ENCODE results near the gene SSU72. TPM values are rescaled to one million over a fixed set of nuclear protein-coding genes. Genes with fewer than 3 reads are reported as not detected.
A peak's percentile ranks its signal among the peaks of the same experiment; 100 is the strongest.

SSU72 gene
- total RNA-seq, 1 experiment from 2014 or later = 145 TPM

- BruUV-seq (replicated peaks) = no TSS peak
- POLR2A ChIA-PET (ENCODE audit: unreplicated experiment) = interaction anchor here (0.7 kb wide), 1 partner anchor 339 kb away, joined by 4 read pairs; no protein-coding TSS in a partner anchor
- Histone ChIP-seq H3K36me3 (ENCODE audit: low read depth) (no peaks in the 10 kb centered on the region), H3K9me2 (ENCODE audit: insufficient read depth) (no peaks in the 10 kb centered on the region), H3K4me2 (peak overlapping the region; percentile 96), H3K27me3 (ENCODE audit: insufficient read depth, low read depth) (no peaks in the 10 kb centered on the region), H3K27ac (no peak overlapping the region), H2AFZ (peak overlapping the region; percentile 68), H3K4me1 (replicated peaks; ENCODE audit: insufficient read depth) (peaks cover 21% of the 10 kb centered on the region), H3F3A (ENCODE audit: insufficient read depth, low read depth) (peaks cover 16% of the 10 kb centered on the region; the same call in 1 of the 2 replicates), H3K9me3 (ENCODE audit: insufficient read depth, low read depth) (no peaks in the 10 kb centered on the region), H3K4me3 (peak overlapping the region; percentile 79), H4K20me1 (ENCODE audit: insufficient read depth) (peaks cover 10% of the 10 kb centered on the region), H3K79me2 (ENCODE audit: low read depth) (peaks cover 29% of the 10 kb centered on the region)
- DNase-seq = peak in 1 of 2 experiments; percentile 56
- TF ChIP-seq, protein P1, sequence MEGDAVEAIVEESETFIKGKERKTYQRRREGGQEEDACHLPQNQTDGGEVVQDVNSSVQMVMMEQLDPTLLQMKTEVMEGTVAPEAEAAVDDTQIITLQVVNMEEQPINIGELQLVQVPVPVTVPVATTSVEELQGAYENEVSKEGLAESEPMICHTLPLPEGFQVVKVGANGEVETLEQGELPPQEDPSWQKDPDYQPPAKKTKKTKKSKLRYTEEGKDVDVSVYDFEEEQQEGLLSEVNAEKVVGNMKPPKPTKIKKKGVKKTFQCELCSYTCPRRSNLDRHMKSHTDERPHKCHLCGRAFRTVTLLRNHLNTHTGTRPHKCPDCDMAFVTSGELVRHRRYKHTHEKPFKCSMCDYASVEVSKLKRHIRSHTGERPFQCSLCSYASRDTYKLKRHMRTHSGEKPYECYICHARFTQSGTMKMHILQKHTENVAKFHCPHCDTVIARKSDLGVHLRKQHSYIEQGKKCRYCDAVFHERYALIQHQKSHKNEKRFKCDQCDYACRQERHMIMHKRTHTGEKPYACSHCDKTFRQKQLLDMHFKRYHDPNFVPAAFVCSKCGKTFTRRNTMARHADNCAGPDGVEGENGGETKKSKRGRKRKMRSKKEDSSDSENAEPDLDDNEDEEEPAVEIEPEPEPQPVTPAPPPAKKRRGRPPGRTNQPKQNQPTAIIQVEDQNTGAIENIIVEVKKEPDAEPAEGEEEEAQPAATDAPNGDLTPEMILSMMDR (conservative IDR thresholded peaks at IDR 0.05) = no peak
- no peak for TF ChIP-seq EZH2 (IDR thresholded peaks at IDR 0.05; ENCODE audit: low read depth)
- CTCF ChIA-PET = no interaction called here
- intact Hi-C loops (cut with micrococcal nuclease; ENCODE audit: unreplicated experiment) = no loop called here
These were observed 41.6 kb upstream of the SSU72 start for GRCh38 chr1:1616045-1616790.

- peak within 1 kb of the TSS; percentile 79 for H3K4me3 ChIP-seq
- H3K9me2 ChIP-seq (ENCODE audit: insufficient read depth) = no peaks in the 10 kb centered on the region
- no peaks in the 10 kb centered on the region for H3K27me3 ChIP-seq (ENCODE audit: insufficient read depth, low read depth)
- no TSS peak for BruUV-seq (replicated peaks)
- no peaks in the 10 kb centered on the region for H3K36me3 ChIP-seq (ENCODE audit: low read depth)
- H3F3A ChIP-seq (ENCODE audit: insufficient read depth, low read depth) = peaks cover 16% of the 10 kb centered on the region; the same call in 1 of the 2 replicates
- H3K79me2 ChIP-seq (ENCODE audit: low read depth) = peaks cover 29% of the 10 kb centered on the region
- ChIA-PET POLR2A (ENCODE audit: unreplicated experiment) (interaction anchor here (0.7 kb wide), 1 partner anchor 340 kb away, joined by 4 read pairs; no protein-coding TSS in a partner anchor), CTCF (interaction anchor here (0.6 kb wide), 1 partner anchor 294 kb away, joined by 4 read pairs; no protein-coding TSS in a partner anchor)
- H3K9me3 ChIP-seq (ENCODE audit: insufficient read depth, low read depth) = no peaks in the 10 kb centered on the region
- peaks cover 14% of the 10 kb centered on the region for H4K20me1 ChIP-seq (ENCODE audit: insufficient read depth)
- H3K4me1 ChIP-seq (replicated peaks; ENCODE audit: insufficient read depth) = peaks cover 21% of the 10 kb centered on the region
- intact Hi-C loops (cut with micrococcal nuclease; ENCODE audit: unreplicated experiment) = no loop called here
- peak within 1 kb of the TSS; percentile 96 for H2AFZ ChIP-seq
- TF ChIP-seq EZH2 (IDR thresholded peaks at IDR 0.05; ENCODE audit: low read depth) = no peak
- TF ChIP-seq, protein P1 (conservative IDR thresholded peaks at IDR 0.05) = no peak
- H3K27ac ChIP-seq = peak within 1 kb of the TSS; percentile 90
- peak; percentile 91 to 96 for DNase-seq
- peak within 1 kb of the TSS; percentile 96 for H3K4me2 ChIP-seq
These were observed 40.8 kb upstream of the SSU72 start, which contains the start of gene MIB2 for GRCh38 chr1:1615256-1616044. TSS of gene MIB2 (plus strand) at chr1:1615500. CDS start at chr1:1623453, 7,953 bp downstream.

GRCh38 chr1:1614954-1615255 lies 40.2 kb upstream of the SSU72 start:
- Histone ChIP-seq H3K27me3 (ENCODE audit: insufficient read depth, low read depth) (no peaks in the 10 kb centered on the region), H2AFZ (peak overlapping the region; percentile 75), H4K20me1 (ENCODE audit: insufficient read depth) (peaks cover 14% of the 10 kb centered on the region), H3K27ac (no peak overlapping the region), H3K4me3 (peak overlapping the region; percentile 79), H3K79me2 (ENCODE audit: low read depth) (peaks cover 29% of the 10 kb centered on the region), H3K4me2 (peak overlapping the region; percentile 96), H3K4me1 (replicated peaks; ENCODE audit: insufficient read depth) (peaks cover 21% of the 10 kb centered on the region), H3K9me3 (ENCODE audit: insufficient read depth, low read depth) (no peaks in the 10 kb centered on the region), H3K9me2 (ENCODE audit: insufficient read depth) (no peaks in the 10 kb centered on the region), H3F3A (ENCODE audit: insufficient read depth, low read depth) (peaks cover 16% of the 10 kb centered on the region; the same call in 1 of the 2 replicates), H3K36me3 (ENCODE audit: low read depth) (no peaks in the 10 kb centered on the region)
- intact Hi-C loops (cut with micrococcal nuclease; ENCODE audit: unreplicated experiment) = no loop called here
- no peak for TF ChIP-seq EZH2 (IDR thresholded peaks at IDR 0.05; ENCODE audit: low read depth)
- TF ChIP-seq, protein P1 (conservative IDR thresholded peaks at IDR 0.05) = no peak
- no TSS peak for BruUV-seq (replicated peaks)
- ChIA-PET CTCF (no interaction called here), POLR2A (ENCODE audit: unreplicated experiment) (interaction anchor here (0.6 kb wide), 2 partner anchors 8 to 43 kb away, joined by 7 to 17 read pairs; no protein-coding TSS in a partner anchor)
- no peak for DNase-seq
